Sigmoid colon (tissue), 4 donors: ENCODE measurements around the gene VPS50.

ENCODE experiments used
- CTCF ChIP-seq, 4 experiments: fragments of 450-650 bp in 3 of 4; fragments of 200-600 bp in 1 of 4; IDR thresholded peaks; one replicate each; pipeline ENCODE4 v1.5.1; 2016 to 2019; ENCODE audit warnings: antibody characterized with exemption in 4 of 4, mild to moderate bottlenecking in 3 of 4, moderate library complexity in 2 of 4
- POLR2A ChIP-seq, 2 donors: fragments of 450-650 bp; IDR thresholded peaks; one replicate each; pipeline ENCODE4 v1.6.1; 2016; ENCODE audit warnings: antibody characterized with exemption in 2 of 2, mild to moderate bottlenecking in 2 of 2, moderate library complexity in 2 of 2
- POLR2AphosphoS5 ChIP-seq, 4 donors: sonication (generic); formaldehyde crosslinking; IDR thresholded peaks; one replicate each; pipeline ENCODE4 v1.6.1; 2017; ENCODE audit warnings: antibody characterized with exemption in 4 of 4

- TF ChIP-seq CTCF (IDR thresholded peaks at IDR 0.05): no peak
- no peak for TF ChIP-seq POLR2A (IDR thresholded peaks at IDR 0.05)
- no peak for TF ChIP-seq POLR2AphosphoS5 (IDR thresholded peaks at IDR 0.05)
These were observed 78.2 kb downstream of the VPS50 start for GRCh38 chr7:93310346-93310745.
